ENCODE measurements around the gene CAMK2N1. TPM values are rescaled to one million over a fixed set of nuclear protein-coding genes. Genes with fewer than 3 reads are reported as not detected.
A peak's percentile ranks its signal among the peaks of the same experiment; 100 is the strongest.

CAMK2N1 gene
- total and polyA plus RNA-seq, 2 of the 13 experiments (the other 11 are each of a cell fraction or from before 2014, with no cell fraction given): 38.0 to 38.6 TPM

DNA sequence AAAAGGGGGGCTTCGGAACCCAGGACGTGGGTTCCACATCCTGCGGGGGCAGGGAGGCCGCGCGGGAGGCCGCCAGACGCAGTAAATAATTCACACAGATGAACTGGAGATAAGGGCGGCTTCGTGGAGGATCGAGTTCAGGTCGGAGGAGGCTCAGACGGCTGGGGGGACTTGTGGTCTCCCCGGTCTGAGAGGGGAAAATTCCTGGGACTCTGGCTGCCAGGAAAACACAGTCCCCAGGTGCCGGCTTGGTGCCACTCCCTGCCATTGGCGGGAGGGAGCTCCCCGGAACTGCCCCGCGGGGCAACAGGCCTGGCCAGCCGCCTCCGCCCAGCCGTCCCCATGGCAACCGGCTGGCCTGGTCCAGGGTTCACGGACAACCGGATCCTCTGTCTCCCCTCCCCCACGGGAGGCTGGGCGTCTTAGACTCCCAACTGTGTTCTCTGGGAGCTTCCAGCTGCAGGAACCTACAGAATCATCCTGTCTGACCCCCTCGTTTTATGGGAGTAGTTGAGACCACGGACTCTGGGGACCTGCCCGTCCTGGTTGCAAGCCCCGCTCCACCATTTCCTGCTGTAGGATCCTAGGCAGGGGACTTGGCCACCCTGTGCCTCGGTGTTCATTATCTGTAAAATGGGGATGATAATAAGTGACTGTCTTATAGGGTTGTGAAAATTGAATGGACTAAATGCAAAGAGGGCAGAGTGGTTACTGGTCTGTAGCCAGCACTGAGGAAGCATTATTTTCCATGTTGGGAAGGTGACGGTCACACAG is 9.6 kb downstream of the CAMK2N1 start:
- CTCF ChIA-PET (ENCODE audit: low intra/inter-chr PET ratio, low total read pairs): no interaction called here
- in situ Hi-C loops (cut with HindIII; ENCODE audit: extremely low pct_ligation_motif_present, low pct_unique_long_range_greater_than_20kb) (loop anchor here (5.0 kb wide), 1 partner anchor 549 kb away; no protein-coding TSS in a partner anchor), intact Hi-C loops (cut with micrococcal nuclease; ENCODE audit: unreplicated experiment) (no loop called here)
- no peak overlapping the region for H2AFZ ChIP-seq (ENCODE audit: low read length)
- peak; percentile 93 for DNase-seq (ENCODE audit: low spot score)
- peaks cover 28% of the 10 kb centered on the region for H3K79me2 ChIP-seq (ENCODE audit: insufficient read depth, low read length)
- peak; percentile 61 for ATAC-seq
- no TSS peak for BruUV-seq (replicated peaks)
- peaks cover 90% of the 10 kb centered on the region for H3K4me1 ChIP-seq (ENCODE audit: insufficient read depth, low read length)
- H4K20me1 ChIP-seq (ENCODE audit: insufficient read depth, low read length): no peaks in the 10 kb centered on the region
- POLR2A ChIA-PET: interaction anchor here (0.8 to 1.5 kb wide), 4 partner anchors 10 to 32 kb away, joined by 3 to 60 read pairs (median 9); partner anchors contain the start of genes CAMK2N1 and MUL1
- 4% methylated on average over 22 of the region's 33 CpGs for WGBS (ENCODE audit: low lambda C conversion rate)
- peak overlapping the region; percentile 81 for H3K4me2 ChIP-seq (ENCODE audit: low read depth, low read length)
- H3K9me3 ChIP-seq (ENCODE audit: low read length): no peaks in the 10 kb centered on the region
- peak overlapping the region; percentile 92 for H3K27ac ChIP-seq (ENCODE audit: extremely low read length, insufficient read depth, low read length)
- peak overlapping the region; percentile 56 to 73 (median 61) for H3K4me3 ChIP-seq (replicated peaks in 1 of 3; ENCODE audit: insufficient read depth in 1 of 3, low read depth in 2 of 3, low read length in 3 of 3)
- H3K9ac ChIP-seq (ENCODE audit: insufficient read depth, low read depth, low read length): peak overlapping the region; percentile 88
- peak; percentile 72 for FAIRE-seq
- H3K27me3 ChIP-seq (ENCODE audit: control insufficient read depth in 1 of 2, insufficient read depth in 2 of 2, low read length in 2 of 2): no peaks in the 10 kb centered on the region; a peak in 1 of 5 replicates
- H3K36me3 ChIP-seq (replicated peaks in 1 of 2; ENCODE audit: control insufficient read depth in 1 of 2, insufficient read depth in 2 of 2, low read length in 2 of 2): no peaks in the 10 kb centered on the region
- TF ChIP-seq ZSCAN30 (CRISPR knock-in tag; IDR thresholded peaks at IDR 0.05): no peak
- peak; percentile 11; the same call in 1 of the 2 replicates for TF ChIP-seq ZBTB21 (CRISPR knock-in tag; IDR thresholded peaks at IDR 0.05)
- no peak for TF ChIP-seq ZNF660 (CRISPR knock-in tag; IDR thresholded peaks at IDR 0.05; ENCODE audit: borderline replicate concordance, low read depth)
- TF ChIP-seq EZH2 (conservative IDR thresholded peaks at IDR 0.05; ENCODE audit: low read depth, low read length): no peak
- TF ChIP-seq, protein P1, sequence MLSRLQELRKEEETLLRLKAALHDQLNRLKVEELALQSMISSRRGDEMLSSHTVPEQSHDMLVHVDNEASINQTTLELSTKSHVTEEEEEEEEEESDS (CRISPR knock-in tag; IDR thresholded peaks at IDR 0.05; ENCODE audit: borderline replicate concordance): no peak
- TF ChIP-seq DPF2 (CRISPR knock-in tag; IDR thresholded peaks at IDR 0.05; ENCODE audit: borderline replicate concordance, low read depth): peak; percentile 70; the same call in 1 of the 2 replicates
- 0 out of 2 replicates have a peak, but pooled peaks have one; percentile 57 for TF ChIP-seq ZNF24 (IDR thresholded peaks at IDR 0.05)
- no peak for TF ChIP-seq MTA3 (CRISPR knock-in tag; IDR thresholded peaks at IDR 0.05)
- no peak for TF ChIP-seq ZNF251 (CRISPR knock-in tag; IDR thresholded peaks at IDR 0.05)
- TF ChIP-seq ZNF780A (CRISPR knock-in tag; IDR thresholded peaks at IDR 0.05): no peak
- TF ChIP-seq, protein P2, sequence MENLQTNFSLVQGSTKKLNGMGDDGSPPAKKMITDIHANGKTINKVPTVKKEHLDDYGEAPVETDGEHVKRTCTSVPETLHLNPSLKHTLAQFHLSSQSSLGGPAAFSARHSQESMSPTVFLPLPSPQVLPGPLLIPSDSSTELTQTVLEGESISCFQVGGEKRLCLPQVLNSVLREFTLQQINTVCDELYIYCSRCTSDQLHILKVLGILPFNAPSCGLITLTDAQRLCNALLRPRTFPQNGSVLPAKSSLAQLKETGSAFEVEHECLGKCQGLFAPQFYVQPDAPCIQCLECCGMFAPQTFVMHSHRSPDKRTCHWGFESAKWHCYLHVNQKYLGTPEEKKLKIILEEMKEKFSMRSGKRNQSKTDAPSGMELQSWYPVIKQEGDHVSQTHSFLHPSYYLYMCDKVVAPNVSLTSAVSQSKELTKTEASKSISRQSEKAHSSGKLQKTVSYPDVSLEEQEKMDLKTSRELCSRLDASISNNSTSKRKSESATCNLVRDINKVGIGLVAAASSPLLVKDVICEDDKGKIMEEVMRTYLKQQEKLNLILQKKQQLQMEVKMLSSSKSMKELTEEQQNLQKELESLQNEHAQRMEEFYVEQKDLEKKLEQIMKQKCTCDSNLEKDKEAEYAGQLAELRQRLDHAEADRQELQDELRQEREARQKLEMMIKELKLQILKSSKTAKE (CRISPR knock-in tag; IDR thresholded peaks at IDR 0.05; ENCODE audit: borderline replicate concordance): peak; percentile 95
- TF ChIP-seq, protein P3, sequence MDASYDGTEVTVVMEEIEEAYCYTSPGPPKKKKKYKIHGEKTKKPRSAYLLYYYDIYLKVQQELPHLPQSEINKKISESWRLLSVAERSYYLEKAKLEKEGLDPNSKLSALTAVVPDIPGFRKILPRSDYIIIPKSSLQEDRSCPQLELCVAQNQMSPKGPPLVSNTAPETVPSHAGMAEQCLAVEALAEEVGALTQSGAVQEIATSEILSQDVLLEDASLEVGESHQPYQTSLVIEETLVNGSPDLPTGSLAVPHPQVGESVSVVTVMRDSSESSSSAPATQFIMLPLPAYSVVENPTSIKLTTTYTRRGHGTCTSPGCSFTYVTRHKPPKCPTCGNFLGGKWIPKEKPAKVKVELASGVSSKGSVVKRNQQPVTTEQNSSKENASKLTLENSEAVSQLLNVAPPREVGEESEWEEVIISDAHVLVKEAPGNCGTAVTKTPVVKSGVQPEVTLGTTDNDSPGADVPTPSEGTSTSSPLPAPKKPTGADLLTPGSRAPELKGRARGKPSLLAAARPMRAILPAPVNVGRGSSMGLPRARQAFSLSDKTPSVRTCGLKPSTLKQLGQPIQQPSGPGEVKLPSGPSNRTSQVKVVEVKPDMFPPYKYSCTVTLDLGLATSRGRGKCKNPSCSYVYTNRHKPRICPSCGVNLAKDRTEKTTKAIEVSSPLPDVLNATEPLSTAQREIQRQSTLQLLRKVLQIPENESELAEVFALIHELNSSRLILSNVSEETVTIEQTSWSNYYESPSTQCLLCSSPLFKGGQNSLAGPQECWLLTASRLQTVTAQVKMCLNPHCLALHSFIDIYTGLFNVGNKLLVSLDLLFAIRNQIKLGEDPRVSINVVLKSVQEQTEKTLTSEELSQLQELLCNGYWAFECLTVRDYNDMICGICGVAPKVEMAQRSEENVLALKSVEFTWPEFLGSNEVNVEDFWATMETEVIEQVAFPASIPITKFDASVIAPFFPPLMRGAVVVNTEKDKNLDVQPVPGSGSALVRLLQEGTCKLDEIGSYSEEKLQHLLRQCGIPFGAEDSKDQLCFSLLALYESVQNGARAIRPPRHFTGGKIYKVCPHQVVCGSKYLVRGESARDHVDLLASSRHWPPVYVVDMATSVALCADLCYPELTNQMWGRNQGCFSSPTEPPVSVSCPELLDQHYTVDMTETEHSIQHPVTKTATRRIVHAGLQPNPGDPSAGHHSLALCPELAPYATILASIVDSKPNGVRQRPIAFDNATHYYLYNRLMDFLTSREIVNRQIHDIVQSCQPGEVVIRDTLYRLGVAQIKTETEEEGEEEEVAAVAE (CRISPR knock-in tag; IDR thresholded peaks at IDR 0.05; ENCODE audit: borderline replicate concordance): peak; percentile 72; the same call in 1 of the 2 replicates
- peak; percentile 52 for TF ChIP-seq AGO1 (IDR thresholded peaks at IDR 0.05; ENCODE audit: low read depth, low read length, poor library complexity, severe bottlenecking)
- peak; percentile 77 for TF ChIP-seq SP5 (CRISPR knock-in tag; IDR thresholded peaks at IDR 0.05; ENCODE audit: borderline replicate concordance, low read depth)
- peak; percentile 96 for TF ChIP-seq U2AF2 (IDR thresholded peaks at IDR 0.05; ENCODE audit: low read depth, low read length)
- TF ChIP-seq IKZF4 (CRISPR knock-in tag; IDR thresholded peaks at IDR 0.05; ENCODE audit: borderline replicate concordance, low read depth, not compliant biosample characterization): peak; percentile 19
- TF ChIP-seq MEIS2 (CRISPR knock-in tag; IDR thresholded peaks at IDR 0.05): peak; percentile 74; the same call in 1 of the 2 replicates
